GM23338 (cell line): ENCODE data around the gene UST. TPM values are rescaled to one million over a fixed set of nuclear protein-coding genes. Genes with fewer than 3 reads are reported as not detected.

Experiments used
- ATAC-seq: fragments of 200-7000 bp; cut with Tn5 transposase; 3 replicates; pipeline ENCODE4 v1.9.1; 2020
- DNase-seq: peaks from one replicate; pipeline ENCODE4 v3.0.0-alpha.2; 2015; ENCODE audit warnings: low spot score
- H2AFZ ChIP-seq: fragments of 200-600 bp; sonication (generic); 2 replicates; pipeline ENCODE4 v1.8.0; 2016; ENCODE audit warnings: antibody characterized with exemption, mild to moderate bottlenecking, moderate library complexity
- H3F3A ChIP-seq: fragments of 200-600 bp; sonication (generic); replicated peaks from 2 replicates; pipeline ENCODE4 v1.8.0; 2017; ENCODE audit warnings: antibody characterized with exemption, mixed run types, low read depth
- H3K27ac ChIP-seq: fragments of 200-600 bp; sonication (generic); 2 replicates; pipeline ENCODE4 v1.6.1; 2016; ENCODE audit warnings: low read depth
- H3K27me3 ChIP-seq: fragments of 200-600 bp; sonication (generic); 2 replicates; pipeline ENCODE4 v1.8.0; 2016; ENCODE audit warnings: mild to moderate bottlenecking, mixed run types, moderate library complexity; ENCODE audit not compliant: insufficient read depth
- H3K36me3 ChIP-seq: fragments of 200-600 bp; sonication (generic); 2 replicates; pipeline ENCODE4 v1.8.0; 2016; ENCODE audit warnings: mild to moderate bottlenecking; ENCODE audit not compliant: insufficient read depth
- H3K4me1 ChIP-seq: fragments of 200-600 bp; sonication (generic); 2 replicates; pipeline ENCODE4 v1.8.0; 2016; ENCODE audit warnings: mild to moderate bottlenecking, moderate library complexity; ENCODE audit not compliant: insufficient read depth
- H3K4me2 ChIP-seq: fragments of 200-600 bp; sonication (generic); 2 replicates; pipeline ENCODE4 v1.7.1; 2017; ENCODE audit warnings: mixed run types
- H3K4me3 ChIP-seq: fragments of 200-600 bp; sonication (generic); 2 replicates; pipeline ENCODE4 v1.6.1; 2016; ENCODE audit warnings: mixed run types
- H3K79me2 ChIP-seq: fragments of 200-600 bp; sonication (generic); replicated peaks from 2 replicates; pipeline ENCODE4 v1.8.0; 2017; ENCODE audit warnings: mild to moderate bottlenecking; ENCODE audit not compliant: insufficient read depth
- H3K9me2 ChIP-seq: fragments of 200-600 bp; sonication (generic); 2 replicates; pipeline ENCODE4 v1.8.0; 2017; ENCODE audit not compliant: insufficient read depth
- H4K20me1 ChIP-seq: fragments of 200-600 bp; sonication (generic); replicated peaks from 2 replicates; pipeline ENCODE4 v1.8.0; 2017; ENCODE audit warnings: mild to moderate bottlenecking; ENCODE audit not compliant: insufficient read depth
- H3K27ac Mint-ChIP-seq: 2 replicates; pipeline ENCODE4 v1.8.0; 2020; ENCODE audit warnings: inconsistent platforms, mild to moderate bottlenecking, moderate library complexity, mixed read lengths
- H3K27me3 Mint-ChIP-seq: 3 replicates; pipeline ENCODE4 v1.8.0; 2022; ENCODE audit warnings: low read depth, mild to moderate bottlenecking, moderate library complexity, mixed read lengths, inconsistent platforms; ENCODE audit not compliant: insufficient read depth, poor library complexity
- H3K36me3 Mint-ChIP-seq: 3 replicates; pipeline ENCODE4 v1.8.0; 2021; ENCODE audit warnings: low read depth, mild to moderate bottlenecking, inconsistent platforms, moderate library complexity, mixed read lengths
- H3K4me1 Mint-ChIP-seq: 3 replicates; pipeline ENCODE4 v1.8.0; 2020; ENCODE audit warnings: mild to moderate bottlenecking, inconsistent platforms, mixed read lengths
- H3K4me3 Mint-ChIP-seq: 3 replicates; pipeline ENCODE4 v1.8.0; 2021; ENCODE audit warnings: moderate library complexity, mild to moderate bottlenecking, inconsistent platforms, mixed read lengths
- H3K9me3 Mint-ChIP-seq: 3 replicates; pipeline ENCODE4 v1.8.0; 2020; ENCODE audit warnings: moderate library complexity, mild to moderate bottlenecking, inconsistent platforms, mixed read lengths
- CREB1 ChIP-seq: fragments of 250-450 bp; sonication (Bioruptor Pico); IDR thresholded peaks from 2 replicates; pipeline ENCODE4 v1.5.0; 2020; ENCODE audit warnings: low read depth, mild to moderate bottlenecking, moderate library complexity
- CTCF ChIP-seq, 2 experiments: fragments of 200-600 bp in 1 of 2; sonication (generic) in 1 of 2; conservative IDR thresholded peaks; 2 replicates each; pipeline versions ENCODE4 v1.5.1 to v1.6.1; 2016 to 2017; ENCODE audit warnings: antibody characterized with exemption in 2 of 2, low read depth in 2 of 2, mild to moderate bottlenecking in 2 of 2, moderate library complexity in 1 of 2
- EZH2 ChIP-seq: fragments of 200-600 bp; sonication (generic); IDR thresholded peaks from one replicate; pipeline ENCODE4 v1.8.0; 2017; ENCODE audit warnings: antibody characterized with exemption, mild to moderate bottlenecking, low read depth; ENCODE audit not compliant: unreplicated experiment
- EZH2phosphoT487 ChIP-seq: fragments of 200-600 bp; sonication (generic); IDR thresholded peaks from one replicate; pipeline ENCODE4 v1.8.1; 2018; ENCODE audit warnings: antibody characterized with exemption; ENCODE audit not compliant: unreplicated experiment
- JUNB ChIP-seq: IDR thresholded peaks from one replicate; pipeline ENCODE4 v1.6.1; 2016; ENCODE audit warnings: antibody characterized with exemption; ENCODE audit not compliant: unreplicated experiment
- NANOG ChIP-seq: IDR thresholded peaks from 2 replicates; pipeline ENCODE4 v1.6.1; 2016; ENCODE audit warnings: antibody characterized with exemption, borderline replicate concordance
- POLR2AphosphoS5 ChIP-seq: IDR thresholded peaks from 2 replicates; pipeline ENCODE4 v1.6.1; 2016; ENCODE audit warnings: antibody characterized with exemption, low read depth
- REST ChIP-seq: IDR thresholded peaks from one replicate; pipeline ENCODE4 v1.6.1; 2018; ENCODE audit warnings: antibody characterized with exemption; ENCODE audit not compliant: unreplicated experiment
- STAT1 ChIP-seq: IDR thresholded peaks from one replicate; pipeline ENCODE4 v1.6.1; 2016; ENCODE audit warnings: antibody characterized with exemption; ENCODE audit not compliant: unreplicated experiment
- ZNF114 ChIP-seq: fragments of 250-450 bp; sonication (Bioruptor Pico); IDR thresholded peaks from 2 replicates; pipeline ENCODE4 v1.5.0; 2020; ENCODE audit warnings: mild to moderate bottlenecking, moderate library complexity
- ZNF331 ChIP-seq: fragments of 250-450 bp; sonication (Bioruptor Pico); IDR thresholded peaks from 2 replicates; pipeline ENCODE4 v1.5.0; 2020; ENCODE audit warnings: low read depth, mild to moderate bottlenecking, moderate library complexity
- polyA plus RNA-seq: library from polyadenylated mRNA; unstranded; fragments of >200 nt; fragmentation: Nextera tagmentation; extraction: Ambion mirVana; gene quantifications from 2 replicates; pipeline ENCODE4 v1.2.1, GENCODE V29; 2016
- total RNA-seq: library from RNA; depleted of rRNA; stranded (reverse); fragments of >200 nt; shearing (Covaris generic); gene quantifications from 2 replicates; pipeline ENCODE4 v1.2.3, GENCODE V29; 2014
- TF ChIP-seq, protein P1 (sequence below): IDR thresholded peaks from 2 replicates; pipeline ENCODE4 v1.6.1; 2016; ENCODE audit warnings: antibody characterized with exemption
- TF ChIP-seq, protein P2 (sequence below): fragments of 250-450 bp; sonication (Bioruptor Pico); IDR thresholded peaks from 2 replicates; pipeline ENCODE4 v1.5.0; 2020; ENCODE audit warnings: mild to moderate bottlenecking, moderate library complexity

Gene UST
- total and polyA plus RNA-seq, 2 experiments from 2014 or later, result 12.6 to 33.0 TPM

DNA sequence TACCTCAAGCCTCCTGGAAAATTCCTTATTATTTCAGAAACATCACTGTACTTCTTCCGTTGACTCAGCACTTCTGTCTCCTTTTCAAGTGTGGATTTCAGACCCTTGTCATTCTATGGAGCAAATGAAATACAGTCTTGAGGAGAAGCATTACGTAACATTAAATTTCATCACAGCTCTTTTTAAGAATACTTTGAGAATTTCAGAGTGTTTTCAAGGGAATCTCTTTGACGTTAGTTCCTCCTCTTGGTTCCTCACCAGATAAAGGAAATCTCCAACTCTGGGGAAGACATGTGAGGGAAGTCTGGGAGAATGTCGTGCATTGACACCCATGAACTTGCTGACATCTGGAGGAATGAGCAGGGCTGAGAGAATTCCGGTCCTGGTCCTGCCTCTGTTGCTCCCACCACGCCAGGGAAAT is 32.3 kb downstream of the UST start:
- H3K36me3 ChIP-seq, result no peaks in the 10 kb centered on the region
- no peak overlapping the region for H3K4me2 ChIP-seq
- no peak for ATAC-seq
- peak overlapping the region; percentile 83; the same call in 1 of the 2 replicates for H3K27ac Mint-ChIP-seq
- H4K20me1 ChIP-seq, result peaks cover 17% of the 10 kb centered on the region; the same call in 1 of the 2 replicates
- no peaks in the 10 kb centered on the region for H3K9me3 Mint-ChIP-seq
- no peaks in the 10 kb centered on the region for H3K27me3 ChIP-seq
- TF ChIP-seq ZNF331 (CRISPR knock-in tag), result no peak
- TF ChIP-seq EZH2phosphoT487, result no peak
- no peak for TF ChIP-seq EZH2
- TF ChIP-seq CREB1 (CRISPR knock-in tag), result no peak
- no peak for TF ChIP-seq POLR2AphosphoS5
- no peak for TF ChIP-seq ZNF114
- no peak for TF ChIP-seq REST
- TF ChIP-seq NANOG, result no peak
- TF ChIP-seq JUNB, result no peak
- no peak for TF ChIP-seq STAT1
- TF ChIP-seq, protein P1, sequence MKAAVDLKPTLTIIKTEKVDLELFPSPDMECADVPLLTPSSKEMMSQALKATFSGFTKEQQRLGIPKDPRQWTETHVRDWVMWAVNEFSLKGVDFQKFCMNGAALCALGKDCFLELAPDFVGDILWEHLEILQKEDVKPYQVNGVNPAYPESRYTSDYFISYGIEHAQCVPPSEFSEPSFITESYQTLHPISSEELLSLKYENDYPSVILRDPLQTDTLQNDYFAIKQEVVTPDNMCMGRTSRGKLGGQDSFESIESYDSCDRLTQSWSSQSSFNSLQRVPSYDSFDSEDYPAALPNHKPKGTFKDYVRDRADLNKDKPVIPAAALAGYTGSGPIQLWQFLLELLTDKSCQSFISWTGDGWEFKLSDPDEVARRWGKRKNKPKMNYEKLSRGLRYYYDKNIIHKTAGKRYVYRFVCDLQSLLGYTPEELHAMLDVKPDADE, result no peak
- TF ChIP-seq, protein P2, sequence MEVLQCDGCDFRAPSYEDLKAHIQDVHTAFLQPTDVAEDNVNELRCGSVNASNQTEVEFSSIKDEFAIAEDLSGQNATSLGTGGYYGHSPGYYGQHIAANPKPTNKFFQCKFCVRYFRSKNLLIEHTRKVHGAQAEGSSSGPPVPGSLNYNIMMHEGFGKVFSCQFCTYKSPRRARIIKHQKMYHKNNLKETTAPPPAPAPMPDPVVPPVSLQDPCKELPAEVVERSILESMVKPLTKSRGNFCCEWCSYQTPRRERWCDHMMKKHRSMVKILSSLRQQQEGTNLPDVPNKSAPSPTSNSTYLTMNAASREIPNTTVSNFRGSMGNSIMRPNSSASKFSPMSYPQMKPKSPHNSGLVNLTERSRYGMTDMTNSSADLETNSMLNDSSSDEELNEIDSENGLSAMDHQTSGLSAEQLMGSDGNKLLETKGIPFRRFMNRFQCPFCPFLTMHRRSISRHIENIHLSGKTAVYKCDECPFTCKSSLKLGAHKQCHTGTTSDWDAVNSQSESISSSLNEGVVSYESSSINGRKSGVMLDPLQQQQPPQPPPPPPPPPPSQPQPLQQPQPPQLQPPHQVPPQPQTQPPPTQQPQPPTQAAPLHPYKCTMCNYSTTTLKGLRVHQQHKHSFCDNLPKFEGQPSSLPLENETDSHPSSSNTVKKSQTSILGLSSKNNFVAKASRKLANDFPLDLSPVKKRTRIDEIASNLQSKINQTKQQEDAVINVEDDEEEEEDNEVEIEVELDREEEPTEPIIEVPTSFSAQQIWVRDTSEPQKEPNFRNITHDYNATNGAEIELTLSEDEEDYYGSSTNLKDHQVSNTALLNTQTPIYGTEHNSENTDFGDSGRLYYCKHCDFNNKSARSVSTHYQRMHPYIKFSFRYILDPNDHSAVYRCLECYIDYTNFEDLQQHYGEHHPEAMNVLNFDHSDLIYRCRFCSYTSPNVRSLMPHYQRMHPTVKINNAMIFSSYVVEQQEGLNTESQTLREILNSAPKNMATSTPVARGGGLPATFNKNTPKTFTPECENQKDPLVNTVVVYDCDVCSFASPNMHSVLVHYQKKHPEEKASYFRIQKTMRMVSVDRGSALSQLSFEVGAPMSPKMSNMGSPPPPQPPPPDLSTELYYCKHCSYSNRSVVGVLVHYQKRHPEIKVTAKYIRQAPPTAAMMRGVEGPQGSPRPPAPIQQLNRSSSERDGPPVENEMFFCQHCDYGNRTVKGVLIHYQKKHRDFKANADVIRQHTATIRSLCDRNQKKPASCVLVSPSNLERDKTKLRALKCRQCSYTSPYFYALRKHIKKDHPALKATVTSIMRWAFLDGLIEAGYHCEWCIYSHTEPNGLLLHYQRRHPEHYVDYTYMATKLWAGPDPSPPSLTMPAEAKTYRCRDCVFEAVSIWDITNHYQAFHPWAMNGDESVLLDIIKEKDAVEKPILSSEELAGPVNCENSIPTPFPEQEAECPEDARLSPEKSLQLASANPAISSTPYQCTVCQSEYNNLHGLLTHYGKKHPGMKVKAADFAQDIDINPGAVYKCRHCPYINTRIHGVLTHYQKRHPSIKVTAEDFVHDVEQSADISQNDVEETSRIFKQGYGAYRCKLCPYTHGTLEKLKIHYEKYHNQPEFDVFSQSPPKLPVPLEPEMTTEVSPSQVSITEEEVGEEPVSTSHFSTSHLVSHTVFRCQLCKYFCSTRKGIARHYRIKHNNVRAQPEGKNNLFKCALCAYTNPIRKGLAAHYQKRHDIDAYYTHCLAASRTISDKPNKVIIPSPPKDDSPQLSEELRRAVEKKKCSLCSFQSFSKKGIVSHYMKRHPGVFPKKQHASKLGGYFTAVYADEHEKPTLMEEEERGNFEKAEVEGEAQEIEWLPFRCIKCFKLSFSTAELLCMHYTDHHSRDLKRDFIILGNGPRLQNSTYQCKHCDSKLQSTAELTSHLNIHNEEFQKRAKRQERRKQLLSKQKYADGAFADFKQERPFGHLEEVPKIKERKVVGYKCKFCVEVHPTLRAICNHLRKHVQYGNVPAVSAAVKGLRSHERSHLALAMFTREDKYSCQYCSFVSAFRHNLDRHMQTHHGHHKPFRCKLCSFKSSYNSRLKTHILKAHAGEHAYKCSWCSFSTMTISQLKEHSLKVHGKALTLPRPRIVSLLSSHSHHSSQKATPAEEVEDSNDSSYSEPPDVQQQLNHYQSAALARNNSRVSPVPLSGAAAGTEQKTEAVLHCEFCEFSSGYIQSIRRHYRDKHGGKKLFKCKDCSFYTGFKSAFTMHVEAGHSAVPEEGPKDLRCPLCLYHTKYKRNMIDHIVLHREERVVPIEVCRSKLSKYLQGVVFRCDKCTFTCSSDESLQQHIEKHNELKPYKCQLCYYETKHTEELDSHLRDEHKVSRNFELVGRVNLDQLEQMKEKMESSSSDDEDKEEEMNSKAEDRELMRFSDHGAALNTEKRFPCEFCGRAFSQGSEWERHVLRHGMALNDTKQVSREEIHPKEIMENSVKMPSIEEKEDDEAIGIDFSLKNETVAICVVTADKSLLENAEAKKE (CRISPR knock-in tag), result no peak
- no peak for TF ChIP-seq CTCF (conservative IDR thresholded peaks at IDR 0.05; ENCODE audit: low read depth in 2 of 2)
- no peaks in the 10 kb centered on the region for H3F3A ChIP-seq
- peaks cover 100% of the 10 kb centered on the region for H3K79me2 ChIP-seq
- no peak overlapping the region for H3K4me3 ChIP-seq
- no peak overlapping the region for H3K27ac ChIP-seq
- H2AFZ ChIP-seq, result no peak overlapping the region
- H3K4me1 ChIP-seq, result peaks cover 23% of the 10 kb centered on the region
- H3K4me1 Mint-ChIP-seq, result peaks cover 36% of the 10 kb centered on the region
- H3K4me3 Mint-ChIP-seq, result no peak overlapping the region
- no peak for DNase-seq
- H3K27me3 Mint-ChIP-seq, result peaks cover 3% of the 10 kb centered on the region
- no peaks in the 10 kb centered on the region for H3K9me2 ChIP-seq
- H3K36me3 Mint-ChIP-seq, result peaks cover 26% of the 10 kb centered on the region
